Breast epithelium (tissue), 3 donors: ENCODE measurements around the gene LAMB3.

Experiments
- POLR2A ChIP-seq: fragments of 450-650 bp; IDR thresholded peaks from one replicate; pipeline ENCODE4 v1.6.1; 2016; ENCODE audit warnings: antibody characterized with exemption, mild to moderate bottlenecking, moderate library complexity
- POLR2AphosphoS5 ChIP-seq, 3 donors: sonication (generic); formaldehyde crosslinking; IDR thresholded peaks; one replicate each; pipeline ENCODE4 v1.6.1; 2017; ENCODE audit warnings: antibody characterized with exemption in 3 of 3
- TF ChIP-seq, protein P1 (sequence below), 3 donors: fragments of 450-650 bp; IDR thresholded peaks; one replicate each; pipeline ENCODE4 v1.5.1; 2016 to 2017; ENCODE audit warnings: antibody characterized with exemption in 3 of 3, mild to moderate bottlenecking in 3 of 3, moderate library complexity in 3 of 3

DNA sequence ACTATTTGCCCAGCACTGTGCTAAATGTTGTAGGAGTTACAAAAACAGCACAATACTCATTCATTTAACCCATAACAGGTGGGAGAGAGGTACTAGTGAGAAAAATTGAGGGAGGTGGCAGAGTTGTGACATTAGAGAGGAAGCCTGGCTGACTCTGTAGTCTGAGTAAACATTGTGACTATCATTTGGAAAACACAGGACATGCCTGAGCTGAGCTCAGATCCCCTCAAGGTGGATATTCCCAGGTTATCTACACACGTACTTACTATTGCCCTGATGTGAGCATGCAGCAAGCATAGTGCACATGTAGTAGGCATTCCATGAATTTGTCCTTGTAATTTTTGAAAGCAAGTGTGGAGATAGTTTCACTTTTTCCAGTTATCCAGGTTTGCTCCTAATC, 57.8 kb downstream of the LAMB3 start:
- no peak for TF ChIP-seq POLR2AphosphoS5 (IDR thresholded peaks at IDR 0.05)
- TF ChIP-seq, protein P1, sequence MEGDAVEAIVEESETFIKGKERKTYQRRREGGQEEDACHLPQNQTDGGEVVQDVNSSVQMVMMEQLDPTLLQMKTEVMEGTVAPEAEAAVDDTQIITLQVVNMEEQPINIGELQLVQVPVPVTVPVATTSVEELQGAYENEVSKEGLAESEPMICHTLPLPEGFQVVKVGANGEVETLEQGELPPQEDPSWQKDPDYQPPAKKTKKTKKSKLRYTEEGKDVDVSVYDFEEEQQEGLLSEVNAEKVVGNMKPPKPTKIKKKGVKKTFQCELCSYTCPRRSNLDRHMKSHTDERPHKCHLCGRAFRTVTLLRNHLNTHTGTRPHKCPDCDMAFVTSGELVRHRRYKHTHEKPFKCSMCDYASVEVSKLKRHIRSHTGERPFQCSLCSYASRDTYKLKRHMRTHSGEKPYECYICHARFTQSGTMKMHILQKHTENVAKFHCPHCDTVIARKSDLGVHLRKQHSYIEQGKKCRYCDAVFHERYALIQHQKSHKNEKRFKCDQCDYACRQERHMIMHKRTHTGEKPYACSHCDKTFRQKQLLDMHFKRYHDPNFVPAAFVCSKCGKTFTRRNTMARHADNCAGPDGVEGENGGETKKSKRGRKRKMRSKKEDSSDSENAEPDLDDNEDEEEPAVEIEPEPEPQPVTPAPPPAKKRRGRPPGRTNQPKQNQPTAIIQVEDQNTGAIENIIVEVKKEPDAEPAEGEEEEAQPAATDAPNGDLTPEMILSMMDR (IDR thresholded peaks at IDR 0.05) = no peak
- TF ChIP-seq POLR2A = no peak
